Amygdala (tissue), 56 donors: ENCODE measurements around the gene PET100.

Experiments
- DNase-seq, 56 donors: peaks; one replicate each; lab custom pipeline; 2025; lab: John Stamatoyannopoulos, UW

Gene PET100

DNA sequence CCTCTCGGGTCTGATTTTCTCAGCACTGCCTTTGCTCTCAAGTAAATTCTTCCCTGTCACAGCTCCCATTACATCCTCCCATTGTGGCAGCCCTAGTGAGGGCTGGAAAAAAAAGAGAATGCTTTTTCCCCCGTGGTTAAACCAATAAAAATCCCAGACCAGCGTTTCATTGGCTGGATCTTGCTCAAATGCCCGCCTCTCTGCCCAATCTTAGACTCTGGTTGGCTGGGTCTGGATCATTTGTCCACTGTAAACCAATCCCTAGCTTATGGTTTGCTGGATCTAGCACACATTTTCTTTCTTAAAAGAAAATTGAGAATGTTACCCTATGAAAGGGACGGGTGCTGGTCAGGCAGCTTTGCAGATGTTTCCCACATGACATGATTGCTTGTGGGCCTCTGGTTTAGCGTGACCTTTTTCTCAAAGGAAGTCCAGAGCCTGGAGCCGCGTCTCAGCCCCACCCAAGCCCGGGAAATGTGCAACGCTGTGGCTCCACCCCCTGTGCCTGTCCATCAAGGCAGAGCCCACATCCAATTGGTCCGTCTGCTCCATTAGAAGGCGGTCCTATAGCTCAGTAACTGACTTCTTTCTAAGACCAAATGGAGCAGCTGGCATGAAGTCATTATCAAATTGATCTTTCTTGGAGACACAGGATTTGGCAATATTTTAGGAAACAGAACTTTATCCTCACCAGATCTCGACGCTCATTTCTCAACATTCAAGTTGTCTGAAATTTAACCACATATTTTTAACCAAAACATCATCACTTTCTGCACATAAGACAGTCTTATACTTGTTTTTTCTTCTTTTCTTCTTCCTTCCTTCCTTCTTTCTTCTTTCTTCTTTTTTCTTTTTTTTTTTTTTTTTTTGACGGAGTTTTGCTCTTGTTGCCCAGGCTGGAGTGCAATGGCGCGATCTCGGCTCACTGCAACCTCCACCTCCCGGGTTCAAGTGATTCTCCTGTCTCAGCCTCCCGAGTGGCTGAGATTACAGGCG, 44.7 kb downstream of the PET100 start:
- DNase-seq, result peak in 35 of 56 donors; percentile 4 to 68 (median 38)

DNA sequence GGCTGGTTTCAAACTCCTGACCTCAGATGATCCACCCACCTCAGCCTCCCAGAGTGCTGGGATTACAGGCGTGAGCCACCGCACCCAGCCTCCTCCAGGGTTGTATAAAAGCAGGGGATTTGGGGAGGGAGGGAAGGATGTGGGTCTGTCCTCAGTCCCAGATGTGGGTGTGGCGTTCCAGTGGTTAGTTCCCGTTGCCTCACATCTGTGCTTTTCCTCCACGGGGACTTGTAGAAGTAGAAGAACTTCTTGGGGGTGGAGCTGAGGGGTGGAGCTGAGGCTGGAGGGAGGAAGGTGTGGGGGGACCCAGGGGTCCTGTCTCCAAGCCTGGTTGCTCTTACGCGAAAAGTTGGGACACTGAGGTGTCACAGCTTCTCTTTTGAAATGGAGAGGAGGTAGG, 46.8 kb downstream of the PET100 start:
- no peak for DNase-seq

DNA sequence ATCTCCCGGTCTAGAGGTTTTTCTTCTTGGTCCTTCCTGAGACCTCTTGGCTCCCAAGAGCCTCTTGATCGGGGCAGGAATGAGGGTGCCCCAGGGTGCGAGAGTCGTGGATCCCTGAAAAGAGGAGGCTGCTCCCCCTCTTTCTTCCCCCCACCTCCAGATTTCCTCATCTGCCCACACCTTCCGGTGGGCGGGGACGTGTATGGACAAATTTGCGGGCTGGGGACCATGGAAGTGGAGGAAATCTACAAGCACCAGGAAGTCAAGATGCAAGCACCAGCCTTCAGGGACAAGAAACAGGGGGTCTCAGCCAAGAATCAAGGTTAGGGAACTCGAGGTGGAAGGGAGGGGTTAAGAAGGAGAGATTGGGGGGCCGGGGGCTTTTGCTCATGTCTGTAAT, 47.3 kb downstream of the PET100 start, which contains the start of gene MCEMP1:
TSS of gene MCEMP1 (plus strand) at position 237 of the 400 bp plus-strand sequence. CDS start at position 268, 31 bp downstream.
- no peak for DNase-seq

DNA sequence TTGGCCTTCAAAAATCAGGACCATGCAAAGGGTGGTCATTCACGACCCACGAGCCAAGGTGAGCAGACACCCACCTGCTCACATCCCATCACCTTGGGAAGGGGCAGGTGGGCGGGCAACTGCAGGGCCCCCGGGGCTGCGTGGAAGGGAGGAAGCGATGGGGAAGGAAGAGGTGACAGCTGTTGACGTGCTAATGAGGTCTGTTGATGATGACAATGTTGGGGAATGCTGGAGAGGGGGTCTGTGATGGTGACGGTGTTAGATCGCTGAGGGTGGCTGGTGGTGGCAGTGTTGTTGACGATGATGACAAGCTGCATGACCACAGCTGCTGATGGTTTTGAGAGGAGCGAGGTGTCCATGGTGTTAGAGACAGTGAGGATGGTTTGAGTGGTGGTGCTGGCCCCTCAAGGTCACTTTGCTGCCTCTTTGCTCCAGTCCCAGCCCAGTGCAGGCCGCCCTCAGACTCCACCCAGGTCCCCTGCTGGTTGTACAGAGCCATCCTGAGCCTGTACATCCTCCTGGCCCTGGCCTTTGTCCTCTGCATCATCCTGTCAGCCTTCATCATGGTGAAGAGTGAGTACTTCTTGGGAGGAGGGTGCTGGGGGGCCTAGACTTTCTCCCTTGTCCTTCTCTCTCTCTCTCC, 48.2 kb downstream of the PET100 start:
- DNase-seq, result no peak

DNA sequence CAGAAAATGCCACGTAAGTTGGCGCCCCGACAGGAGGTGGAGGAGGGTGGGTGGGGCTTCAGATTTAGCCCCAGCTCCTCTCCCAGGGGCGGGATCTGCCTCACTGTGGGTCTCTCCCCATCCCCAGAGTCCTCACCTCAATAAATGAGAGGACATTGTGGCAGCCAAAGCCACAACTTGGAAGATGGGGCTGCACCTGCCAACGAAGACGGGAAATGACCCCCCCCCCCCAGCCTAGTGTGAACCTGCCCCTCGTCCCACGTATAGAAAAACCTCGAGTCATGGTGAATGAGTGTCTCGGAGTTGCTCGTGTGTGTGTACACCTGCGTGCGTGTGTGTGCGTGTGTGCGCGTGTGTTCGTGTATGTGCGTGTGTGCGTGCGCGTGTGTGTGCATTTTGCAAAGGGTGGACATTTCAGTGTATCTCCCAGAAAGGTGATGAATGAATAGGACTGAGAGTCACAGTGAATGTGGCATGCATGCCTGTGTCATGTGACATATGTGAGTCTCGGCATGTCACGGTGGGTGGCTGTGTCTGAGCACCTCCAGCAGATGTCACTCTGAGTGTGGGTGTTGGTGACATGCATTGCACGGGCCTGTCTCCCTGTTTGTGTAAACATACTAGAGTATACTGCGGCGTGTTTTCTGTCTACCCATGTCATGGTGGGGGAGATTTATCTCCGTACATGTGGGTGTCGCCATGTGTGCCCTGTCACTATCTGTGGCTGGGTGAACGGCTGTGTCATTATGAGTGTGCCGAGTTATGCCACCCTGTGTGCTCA, 49.6 kb downstream of the PET100 start:
- peak in 6 of 56 donors; percentile 3 to 25 (median 5) for DNase-seq

DNA sequence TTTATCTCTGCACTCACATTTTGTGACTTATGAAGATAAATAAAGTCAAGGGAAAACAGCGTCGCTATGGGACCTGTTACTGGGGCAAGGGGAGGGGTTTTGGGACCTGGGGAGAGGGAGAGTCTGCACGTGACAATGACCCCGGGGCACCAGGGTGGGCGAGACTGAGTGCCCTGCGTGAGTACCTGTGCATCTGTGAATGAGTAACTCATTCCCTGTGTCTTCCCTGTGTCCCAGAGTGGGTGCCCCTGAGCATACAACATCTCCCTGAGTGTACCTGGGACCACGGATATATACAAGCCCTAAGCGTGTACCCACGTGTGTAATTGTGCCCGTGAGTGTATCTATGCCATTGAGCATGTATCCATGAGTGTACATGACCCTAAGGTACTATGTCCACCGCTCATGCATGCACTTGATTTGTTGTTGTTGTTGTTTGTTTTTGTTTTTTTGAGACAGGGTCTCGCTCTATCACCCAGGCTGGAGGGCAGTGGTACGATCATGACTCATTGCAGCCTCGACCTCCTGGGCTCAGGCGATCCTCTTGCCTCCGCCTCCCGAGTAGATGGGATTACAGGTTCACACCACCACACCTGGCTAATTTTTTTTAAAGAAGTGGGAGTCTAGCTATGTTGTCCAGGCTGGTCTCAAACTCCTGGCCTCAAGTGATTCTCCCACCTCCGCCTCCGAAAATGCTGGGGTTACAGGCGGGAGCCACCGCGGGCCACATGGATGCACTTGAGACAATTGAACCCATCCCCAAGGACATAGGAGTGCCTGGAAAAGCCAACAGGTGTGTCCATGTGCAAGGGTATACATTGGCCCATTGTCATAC, 50.4 kb downstream of the PET100 start:
- DNase-seq, result no peak

DNA sequence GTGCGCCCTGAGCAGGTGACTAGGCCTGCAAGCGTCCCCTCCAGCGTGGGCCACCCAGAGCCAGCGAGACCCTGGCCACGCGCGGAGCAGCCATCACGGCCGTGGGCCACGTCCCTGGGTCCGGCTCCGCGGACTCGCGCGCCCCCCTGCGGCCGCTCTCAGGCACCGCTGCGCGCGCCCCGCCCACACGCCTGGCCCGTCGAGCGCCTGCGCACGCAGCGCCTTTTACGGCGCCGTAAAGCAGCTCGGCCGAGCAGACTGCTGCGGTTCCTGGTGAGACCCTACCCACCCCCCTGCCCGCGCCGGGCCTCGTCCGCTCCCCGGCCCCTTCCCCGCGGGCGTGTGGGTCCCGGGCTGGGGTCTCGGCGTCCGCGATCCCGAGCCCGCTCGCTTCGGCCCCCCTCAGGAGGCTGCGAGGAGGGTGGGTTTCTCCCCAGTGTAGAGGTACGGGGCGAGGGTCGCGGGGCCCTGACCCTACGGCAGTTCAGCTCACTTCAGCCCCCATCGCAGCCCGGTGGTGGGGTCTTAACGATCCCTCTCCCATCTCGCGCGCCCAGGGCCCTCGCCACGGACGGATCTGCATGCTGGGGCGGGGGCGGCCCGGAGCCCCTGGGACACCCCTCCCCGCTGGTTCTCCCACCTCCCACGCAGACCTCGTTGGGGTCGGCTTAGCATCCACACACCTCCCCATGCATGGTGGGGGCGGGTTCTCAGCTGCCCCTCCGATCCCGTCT, 51.2 kb downstream of the PET100 start, which contains the start of gene TRAPPC5:
TSS of gene TRAPPC5 (plus strand) at position 228 of the 734 bp plus-strand sequence. CDS start 1,421 bp downstream, outside the sequence.
- peak in 54 of 56 donors; percentile 17 to 91 (median 70) for DNase-seq
